Upper lobe of left lung (tissue), 4 donors: ENCODE results near the gene EEF1B2.

ENCODE experiments used
- CTCF ChIP-seq, 6 experiments: fragments of 450-650 bp in 4 of 6; fragments of 200-600 bp in 2 of 6; sonication (generic) in 2 of 6; IDR thresholded peaks; one replicate each; pipeline ENCODE4 v1.5.1; 2016 to 2019; ENCODE audit warnings: antibody characterized with exemption in 6 of 6
- POLR2A ChIP-seq, 4 donors: fragments of 450-650 bp; IDR thresholded peaks; one replicate each; pipeline ENCODE4 v1.5.1; 2016 to 2017; ENCODE audit warnings: antibody characterized with exemption in 4 of 4, mild to moderate bottlenecking in 2 of 4
- POLR2AphosphoS5 ChIP-seq, 2 donors: sonication (generic); formaldehyde crosslinking; IDR thresholded peaks; one replicate each; pipeline ENCODE4 v1.5.1; 2017; ENCODE audit warnings: antibody characterized with exemption in 2 of 2

GRCh38 chr2:206190689-206191088, 31.0 kb downstream of the EEF1B2 start:
- TF ChIP-seq CTCF (IDR thresholded peaks at IDR 0.05) (no peak), POLR2A (IDR thresholded peaks at IDR 0.05) (no peak), POLR2AphosphoS5 (IDR thresholded peaks at IDR 0.05) (no peak)
